ENCODE results near the gene GIT1. TPM values are rescaled to one million over a fixed set of nuclear protein-coding genes. Genes with fewer than 3 reads are reported as not detected.

Gene GIT1
- total and polyA plus RNA-seq, 2 donors (not counting 3 experiments of a cell fraction or from before 2014, with no cell fraction given): 75.5 to 92.5 TPM

- no peaks in the 10 kb centered on the region for H3K9me1 ChIP-seq (replicated peaks; ENCODE audit: control insufficient read depth, extremely low read depth, insufficient read depth, low read length)
- H3K4me1 ChIP-seq (ENCODE audit: control insufficient read depth, extremely low read depth, insufficient read depth, low read length): peaks cover 3% of the 10 kb centered on the region
- ChIA-PET CTCF (interaction anchor here (1.1 to 9.4 kb wide), 6 partner anchors 15 to 516 kb away, joined by 3 to 152 read pairs (median 8); partner anchors contain the start of gene ANKRD13B), POLR2A (no interaction called here)
- no peak overlapping the region for H3K4me3 ChIP-seq (replicated peaks in 1 of 3; ENCODE audit: insufficient read depth in 1 of 3, low read depth in 1 of 3, low read length in 3 of 3)
- BruUV-seq (replicated peaks): no TSS peak
- H3K27ac ChIP-seq (ENCODE audit: insufficient read depth, low read depth, low read length): no peak overlapping the region
- peaks cover 24 to 62% of the 10 kb centered on the region in 2 experiments for H3K36me3 ChIP-seq (ENCODE audit: control insufficient read depth in 2 of 2, extremely low read depth in 1 of 2, insufficient read depth in 2 of 2, low read length in 2 of 2)
- H3K9ac ChIP-seq (replicated peaks; ENCODE audit: extremely low read depth, insufficient read depth, low read length): no peak overlapping the region
- dilution Hi-C loops (cut with MboI; ENCODE audit: extremely low pct_ligation_motif_present, low sequenced_read_pairs) (no loop called here), intact Hi-C loops (cut with micrococcal nuclease) (no loop called here)
- H2AFZ ChIP-seq (ENCODE audit: low read depth, low read length): no peak overlapping the region
- no peaks in the 10 kb centered on the region for H3K9me3 ChIP-seq (replicated peaks; ENCODE audit: control insufficient read depth, insufficient read depth, low read length)
- H3K79me2 ChIP-seq (ENCODE audit: control insufficient read depth, insufficient read depth, low read length): peaks cover 12% of the 10 kb centered on the region
- FAIRE-seq: no peak
- H3K27me3 ChIP-seq (ENCODE audit: control insufficient read depth in 2 of 2, insufficient read depth in 2 of 2, low read length in 2 of 2): no peaks in the 10 kb centered on the region
- no peak for DNase-seq (ENCODE audit: low read depth, low spot score)
- no peaks in the 10 kb centered on the region for H4K20me1 ChIP-seq (replicated peaks; ENCODE audit: control insufficient read depth, extremely low read depth, insufficient read depth, low read length)
- TF ChIP-seq EZH2 (IDR thresholded peaks at IDR 0.05; ENCODE audit: borderline replicate concordance, low read depth, low read length, severe bottlenecking): no peak
- TF ChIP-seq CTCF (IDR thresholded peaks at IDR 0.05; ENCODE audit: extremely low read depth in 1 of 2, insufficient read depth in 1 of 2, low read depth in 1 of 2, low read length in 2 of 2): no peak
- TF ChIP-seq POLR2A (IDR thresholded peaks at IDR 0.05; ENCODE audit: low read depth, low read length): no peak
- no peak for TF ChIP-seq FOS (IDR thresholded peaks at IDR 0.05; ENCODE audit: borderline replicate concordance, insufficient read depth, low read length)
- TF ChIP-seq POLR2AphosphoS5 (IDR thresholded peaks at IDR 0.05; ENCODE audit: insufficient read depth, low read depth, low read length): no peak
- H3K4me2 ChIP-seq (ENCODE audit: insufficient read depth, low read length): no peak overlapping the region
Observed at GRCh38 chr17:29577385-29578211, 11.8 kb downstream of the GIT1 start.
